ENCODE measurements around the gene GTPBP6. TPM values are rescaled to one million over a fixed set of nuclear protein-coding genes. Genes with fewer than 3 reads are reported as not detected.
"Not testable (repeated sequence)": the region's sequence is repeated elsewhere in the genome, so short reads cannot be mapped to it uniquely, and the experiment has no call there.

GTPBP6 gene
- polyA plus RNA-seq, 1 experiment: 15.5 TPM

DNA sequence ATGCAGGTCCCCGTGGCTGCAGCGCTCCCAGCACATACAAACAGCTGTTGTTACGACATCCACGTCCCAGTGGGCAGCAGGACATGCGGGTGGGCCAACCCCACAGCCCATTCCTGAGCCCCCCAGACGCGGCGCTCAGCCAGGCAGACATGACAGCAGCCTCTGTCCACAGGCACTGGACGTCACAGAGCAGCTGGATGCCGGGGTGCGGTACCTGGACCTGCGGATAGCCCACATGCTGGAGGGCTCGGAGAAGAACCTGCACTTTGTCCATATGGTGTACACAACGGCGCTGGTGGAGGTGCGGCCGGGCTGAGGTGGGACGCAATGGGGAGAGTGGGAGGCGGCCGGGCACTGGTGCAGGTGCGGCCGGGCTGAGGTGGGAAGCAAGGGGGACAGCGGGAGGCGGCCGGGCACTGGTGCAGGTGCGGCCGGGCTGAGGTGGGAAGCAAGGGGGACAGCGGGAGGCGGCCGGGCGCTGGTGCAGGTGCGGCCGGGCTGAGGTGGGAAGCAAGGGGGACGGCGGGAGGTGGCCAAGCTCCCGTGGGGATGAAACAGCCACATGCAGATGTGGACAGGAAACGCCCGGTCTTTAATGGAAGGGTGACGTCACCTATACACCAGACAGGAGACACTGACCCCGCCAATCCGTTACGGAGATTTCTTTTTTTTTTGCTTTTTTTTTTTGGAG is 28.0 kb downstream of the GTPBP6 start:
- DNase-seq (ENCODE audit: low read depth, low spot score): no peak
- CTCF ChIA-PET: no interaction called here
- H3K27ac ChIP-seq (ENCODE audit: low read depth, low read length): no peak overlapping the region
- no peak overlapping the region for H3K4me3 ChIP-seq (ENCODE audit: low read depth, low read length)
- no peak for TF ChIP-seq CTCF (IDR thresholded peaks at IDR 0.05; ENCODE audit: low read depth, low read length)
- H3K9me3 ChIP-seq (ENCODE audit: control insufficient read depth, insufficient read depth, low read length): peaks cover 21% of the 10 kb centered on the region
- POLR2A ChIA-PET: no interaction called here
- H3K27me3 ChIP-seq (ENCODE audit: control insufficient read depth, insufficient read depth, low read length): no peaks in the 10 kb centered on the region

GRCh38 chrX:288561-288991 is 30.0 kb downstream of the GTPBP6 start:
- CTCF ChIA-PET: no interaction called here
- Histone ChIP-seq H3K27me3 (ENCODE audit: control insufficient read depth, insufficient read depth, low read length) (no peaks in the 10 kb centered on the region), H3K9me3 (ENCODE audit: control insufficient read depth, insufficient read depth, low read length) (peaks cover 18% of the 10 kb centered on the region), H3K27ac (ENCODE audit: low read depth, low read length) (no peak overlapping the region), H3K4me3 (ENCODE audit: low read depth, low read length) (no peak overlapping the region)
- DNase-seq (ENCODE audit: low read depth, low spot score): no peak
- TF ChIP-seq CTCF (IDR thresholded peaks at IDR 0.05; ENCODE audit: low read depth, low read length): no peak
- POLR2A ChIA-PET: no interaction called here

GRCh38 chrX:287670-288069 is 30.9 kb downstream of the GTPBP6 start:
- no peak overlapping the region for H3K27ac ChIP-seq (ENCODE audit: low read depth, low read length)
- ChIA-PET POLR2A (no interaction called here), CTCF (no interaction called here)
- H3K4me3 ChIP-seq (ENCODE audit: low read depth, low read length): no peak overlapping the region
- TF ChIP-seq CTCF (IDR thresholded peaks at IDR 0.05; ENCODE audit: low read depth, low read length): no peak
- H3K9me3 ChIP-seq (ENCODE audit: control insufficient read depth, insufficient read depth, low read length): peaks cover 9% of the 10 kb centered on the region; the same call in 1 of the 2 replicates
- no peaks in the 10 kb centered on the region for H3K27me3 ChIP-seq (ENCODE audit: control insufficient read depth, insufficient read depth, low read length)
- no peak for DNase-seq (ENCODE audit: low read depth, low spot score)

DNA sequence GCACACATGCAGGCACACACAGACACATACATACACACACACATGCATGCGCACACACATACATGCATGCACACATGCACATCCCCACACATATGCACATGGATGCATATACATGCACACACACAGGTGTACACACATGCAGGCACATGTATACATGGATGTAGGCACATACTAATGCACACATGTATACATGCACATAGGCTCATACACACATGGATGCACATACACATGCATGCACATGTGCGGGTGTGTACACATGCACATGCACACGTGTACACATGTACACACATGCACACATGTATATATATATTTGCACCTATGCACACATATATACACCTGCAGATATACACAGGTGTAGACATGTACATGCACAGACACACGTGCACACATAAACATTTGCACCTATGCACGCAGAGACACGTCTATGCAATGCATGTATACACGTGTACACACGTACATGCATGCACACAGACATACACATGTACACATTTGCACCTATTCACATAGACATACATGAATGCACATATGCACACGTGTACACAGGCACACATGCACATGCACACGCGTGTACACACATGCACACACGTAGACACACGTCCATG is 33.4 kb downstream of the GTPBP6 start:
- ChIA-PET POLR2A (no interaction called here), CTCF (no interaction called here)
- TF ChIP-seq CTCF (IDR thresholded peaks at IDR 0.05; ENCODE audit: low read depth, low read length): no peak
- H3K27ac ChIP-seq (ENCODE audit: low read depth, low read length): no peak overlapping the region
- no peak overlapping the region for H3K4me3 ChIP-seq (ENCODE audit: low read depth, low read length)
- H3K27me3 ChIP-seq (ENCODE audit: control insufficient read depth, insufficient read depth, low read length): no peaks in the 10 kb centered on the region
- DNase-seq (ENCODE audit: low read depth, low spot score): no peak
- no peaks in the 10 kb centered on the region; the same call in 1 of the 2 replicates for H3K9me3 ChIP-seq (ENCODE audit: control insufficient read depth, insufficient read depth, low read length)

DNA sequence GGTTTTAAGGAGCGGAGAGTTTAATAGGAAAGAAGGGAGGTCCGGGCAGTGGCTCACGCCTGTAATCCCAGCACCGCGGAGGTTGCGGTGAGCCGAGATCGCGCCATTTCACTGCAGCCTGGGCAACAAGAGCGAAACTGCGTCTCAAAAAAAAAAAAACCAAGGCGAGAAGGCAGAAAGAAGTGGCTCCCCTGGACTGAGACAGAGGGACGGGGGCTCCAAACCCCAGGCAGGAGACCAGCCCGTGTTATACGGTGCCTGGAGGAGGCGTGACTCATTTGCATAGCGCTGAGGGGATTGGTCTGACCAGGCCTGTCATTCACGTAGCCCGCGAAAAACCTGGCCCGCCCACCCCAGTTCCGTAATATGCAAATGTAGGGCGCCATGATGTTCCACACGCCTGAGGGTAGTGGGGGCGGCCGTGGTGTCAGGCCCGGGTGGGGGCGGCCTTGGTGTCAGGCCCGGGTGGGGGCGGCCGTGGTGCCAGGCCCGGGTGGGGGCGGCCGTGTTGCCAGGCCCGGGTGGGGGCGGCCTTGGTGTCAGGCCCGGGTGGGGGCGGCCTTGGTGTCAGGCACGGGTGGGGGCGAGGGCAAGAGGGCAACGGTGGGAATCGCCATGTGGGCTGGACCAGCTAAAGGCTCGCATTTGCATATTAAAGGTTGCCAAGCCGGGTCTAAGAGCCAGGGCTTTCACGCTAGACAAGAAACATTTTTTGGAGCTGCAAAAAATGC is 35.3 kb downstream of the GTPBP6 start:
- no peak for TF ChIP-seq CTCF (IDR thresholded peaks at IDR 0.05; ENCODE audit: low read depth, low read length)
- no peaks in the 10 kb centered on the region for H3K27me3 ChIP-seq (ENCODE audit: control insufficient read depth, insufficient read depth, low read length)
- peak overlapping the region; percentile 68 for H3K4me3 ChIP-seq (ENCODE audit: low read depth, low read length)
- no peak overlapping the region for H3K27ac ChIP-seq (ENCODE audit: low read depth, low read length)
- peak; percentile 49 for DNase-seq (ENCODE audit: low read depth, low spot score)
- CTCF ChIA-PET: no interaction called here
- POLR2A ChIA-PET: no interaction called here
- no peaks in the 10 kb centered on the region; the same call in 1 of the 2 replicates for H3K9me3 ChIP-seq (ENCODE audit: control insufficient read depth, insufficient read depth, low read length)

DNA sequence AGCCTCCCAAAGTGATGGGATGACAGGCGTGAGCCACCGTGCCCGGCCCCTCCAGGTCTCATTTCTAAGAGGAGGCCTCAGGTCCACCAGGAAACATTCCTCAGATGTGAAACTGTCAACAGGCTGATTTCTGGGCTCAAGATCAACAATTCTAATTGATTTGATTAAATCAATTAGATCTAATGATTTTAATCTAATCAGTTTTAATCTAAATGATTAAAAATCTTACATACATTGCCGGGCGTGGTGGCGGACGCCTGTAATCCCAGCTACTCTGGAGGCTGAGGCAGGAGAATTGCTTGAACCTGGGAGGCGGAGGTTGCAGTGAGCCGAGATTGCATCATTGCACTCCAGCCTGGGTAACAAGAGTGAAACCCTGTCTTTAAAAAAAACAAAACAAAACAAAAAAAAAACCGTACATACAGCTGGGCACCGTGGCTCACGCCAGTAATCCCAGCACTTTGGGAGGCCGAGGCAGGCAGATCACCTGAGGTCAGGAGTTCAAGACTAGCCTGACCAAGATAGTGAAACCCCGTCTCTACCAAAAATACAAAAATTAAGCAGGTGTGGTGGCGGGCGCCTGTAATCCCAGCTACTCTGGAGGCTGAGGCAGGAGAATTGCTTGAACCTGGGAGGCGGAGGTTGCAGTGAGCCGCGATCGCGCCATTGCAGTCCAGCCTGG is 36.5 kb downstream of the GTPBP6 start:
- H3K27me3 ChIP-seq (ENCODE audit: control insufficient read depth, insufficient read depth, low read length); DNase-seq (ENCODE audit: low read depth, low spot score); CTCF ChIA-PET; H3K9me3 ChIP-seq (ENCODE audit: control insufficient read depth, insufficient read depth, low read length); POLR2A ChIA-PET: not testable (repeated sequence)
- H3K27ac ChIP-seq (ENCODE audit: low read depth, low read length): peak overlapping the region; percentile 39
- H3K4me3 ChIP-seq (ENCODE audit: low read depth, low read length): peak overlapping the region; percentile 63
